GM18868 (cell line): Measurements from ENCODE around the gene NOL6.
"Not testable (repeated sequence)": the region's sequence is repeated elsewhere in the genome, so short reads cannot be mapped to it uniquely, and the experiment has no call there.

Experiments
- ATAC-seq: cut with Tn5 transposase; IDR thresholded peaks from one replicate; pipeline ENCODE4 v1.9.1; 2021; ENCODE audit warnings: mild to moderate bottlenecking, moderate library complexity; ENCODE audit not compliant: unreplicated experiment

NOL6 gene, protein sequence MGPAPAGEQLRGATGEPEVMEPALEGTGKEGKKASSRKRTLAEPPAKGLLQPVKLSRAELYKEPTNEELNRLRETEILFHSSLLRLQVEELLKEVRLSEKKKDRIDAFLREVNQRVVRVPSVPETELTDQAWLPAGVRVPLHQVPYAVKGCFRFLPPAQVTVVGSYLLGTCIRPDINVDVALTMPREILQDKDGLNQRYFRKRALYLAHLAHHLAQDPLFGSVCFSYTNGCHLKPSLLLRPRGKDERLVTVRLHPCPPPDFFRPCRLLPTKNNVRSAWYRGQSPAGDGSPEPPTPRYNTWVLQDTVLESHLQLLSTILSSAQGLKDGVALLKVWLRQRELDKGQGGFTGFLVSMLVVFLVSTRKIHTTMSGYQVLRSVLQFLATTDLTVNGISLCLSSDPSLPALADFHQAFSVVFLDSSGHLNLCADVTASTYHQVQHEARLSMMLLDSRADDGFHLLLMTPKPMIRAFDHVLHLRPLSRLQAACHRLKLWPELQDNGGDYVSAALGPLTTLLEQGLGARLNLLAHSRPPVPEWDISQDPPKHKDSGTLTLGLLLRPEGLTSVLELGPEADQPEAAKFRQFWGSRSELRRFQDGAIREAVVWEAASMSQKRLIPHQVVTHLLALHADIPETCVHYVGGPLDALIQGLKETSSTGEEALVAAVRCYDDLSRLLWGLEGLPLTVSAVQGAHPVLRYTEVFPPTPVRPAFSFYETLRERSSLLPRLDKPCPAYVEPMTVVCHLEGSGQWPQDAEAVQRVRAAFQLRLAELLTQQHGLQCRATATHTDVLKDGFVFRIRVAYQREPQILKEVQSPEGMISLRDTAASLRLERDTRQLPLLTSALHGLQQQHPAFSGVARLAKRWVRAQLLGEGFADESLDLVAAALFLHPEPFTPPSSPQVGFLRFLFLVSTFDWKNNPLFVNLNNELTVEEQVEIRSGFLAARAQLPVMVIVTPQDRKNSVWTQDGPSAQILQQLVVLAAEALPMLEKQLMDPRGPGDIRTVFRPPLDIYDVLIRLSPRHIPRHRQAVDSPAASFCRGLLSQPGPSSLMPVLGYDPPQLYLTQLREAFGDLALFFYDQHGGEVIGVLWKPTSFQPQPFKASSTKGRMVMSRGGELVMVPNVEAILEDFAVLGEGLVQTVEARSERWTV

DNA sequence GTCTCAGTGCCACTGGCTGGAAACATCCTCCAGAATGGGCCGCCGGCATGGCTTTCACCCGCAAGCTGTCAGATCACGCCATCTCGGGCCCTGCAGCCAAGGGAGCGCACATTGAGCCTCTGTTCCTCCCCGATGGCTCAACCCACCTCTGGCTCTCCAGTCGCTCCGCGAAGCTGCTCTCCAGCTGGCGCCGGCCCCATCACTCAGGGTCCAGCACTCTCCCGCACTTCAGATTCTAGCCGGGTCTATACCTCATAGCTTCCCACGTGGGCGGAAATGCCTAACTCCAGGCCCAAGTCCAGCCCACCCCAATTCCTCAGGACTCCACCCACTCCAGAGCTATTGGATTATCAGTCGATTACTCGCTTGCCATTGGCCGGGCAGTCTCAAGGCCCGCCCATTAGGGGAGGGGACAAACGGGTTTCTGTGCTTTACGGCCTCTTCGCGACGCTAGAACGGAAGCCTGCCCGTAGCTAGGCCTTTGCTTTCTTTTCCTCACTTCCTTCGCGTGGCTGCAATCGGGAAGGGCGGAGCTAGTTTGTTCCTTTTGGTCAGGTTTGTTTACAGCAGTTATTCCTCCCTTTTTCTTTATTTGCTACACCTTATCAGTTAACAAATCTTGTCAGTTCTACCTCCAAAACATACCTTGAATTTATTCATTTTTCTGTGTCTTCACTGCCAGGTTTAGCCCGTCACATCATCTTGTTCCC lies at the start of gene NOL6:
Gene NOL6, minus strand, starts transcription at position 282 of the 710 bp plus-strand sequence. Its CDS starts 82 bp downstream, at position 200.
- ATAC-seq, result peak; percentile 99

DNA sequence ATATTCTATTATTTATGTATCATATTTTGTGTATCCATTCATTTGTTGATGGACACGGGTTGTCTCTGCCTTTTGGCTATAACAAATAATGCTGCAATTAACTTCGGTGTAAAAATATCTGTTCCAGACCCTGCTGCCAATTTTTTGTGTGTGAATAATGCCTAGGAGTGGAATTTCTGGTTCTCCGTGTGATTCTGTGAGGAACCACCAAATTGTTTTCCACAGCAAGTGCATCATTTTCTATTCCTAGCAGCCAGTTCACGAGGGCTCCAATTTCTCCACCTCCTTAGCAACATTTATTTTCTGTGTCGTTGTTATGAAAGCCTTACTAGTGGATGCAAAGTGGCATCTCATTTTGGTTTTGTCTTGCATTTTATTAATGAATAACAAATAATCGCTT lies 48.1 kb upstream of the NOL6 start:
- ATAC-seq, result not testable (repeated sequence)

DNA sequence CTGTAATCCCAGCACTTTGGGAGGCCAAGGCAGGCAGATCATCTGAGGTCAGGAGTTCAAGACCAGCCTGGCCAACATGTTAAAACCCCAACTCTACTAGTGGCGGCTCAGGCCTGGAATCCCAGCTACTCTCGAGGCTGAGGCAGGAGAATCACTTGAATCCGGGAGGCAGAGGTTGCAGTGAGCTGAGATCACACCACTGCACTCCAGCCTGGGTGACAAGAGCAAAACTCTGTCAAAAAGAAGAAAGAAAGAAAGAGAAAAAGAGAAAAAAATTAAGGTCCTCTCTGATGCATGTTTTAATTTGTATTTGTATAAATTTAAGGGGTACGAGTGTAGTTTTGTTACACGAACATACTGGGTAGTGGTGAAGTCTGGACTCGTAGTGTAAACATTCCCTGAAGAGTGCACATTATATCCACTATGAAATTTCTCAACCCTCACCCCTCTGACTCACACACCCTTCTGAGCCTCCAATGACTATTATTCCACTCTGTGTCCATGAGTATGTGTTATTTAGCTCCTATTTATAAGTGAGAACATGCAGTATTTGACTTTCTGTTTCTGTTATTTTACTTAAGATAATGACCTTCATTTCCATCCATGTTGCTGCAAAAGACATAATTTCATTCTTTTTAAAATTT lies 44.3 kb upstream of the NOL6 start:
- not testable (repeated sequence) for ATAC-seq

DNA sequence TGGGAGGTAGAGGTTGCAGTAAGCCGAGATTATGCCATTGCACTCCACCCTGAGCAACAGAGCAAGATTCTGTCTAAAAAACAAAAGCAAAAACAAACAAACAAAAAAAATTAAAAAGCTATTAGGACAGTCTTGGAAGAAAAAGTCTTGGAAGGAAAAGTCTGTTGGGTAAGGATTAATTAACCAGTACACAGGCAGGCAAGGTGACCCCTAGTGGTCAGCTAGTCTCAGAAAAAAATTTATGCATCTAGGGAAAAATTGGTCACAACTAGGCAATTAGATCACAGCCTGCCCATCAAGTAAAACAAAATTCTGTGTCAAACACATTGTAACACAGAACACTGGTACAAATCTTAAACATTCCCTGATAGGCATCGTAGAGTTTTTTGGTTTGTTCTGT lies 43.6 kb upstream of the NOL6 start:
- no peak for ATAC-seq

DNA sequence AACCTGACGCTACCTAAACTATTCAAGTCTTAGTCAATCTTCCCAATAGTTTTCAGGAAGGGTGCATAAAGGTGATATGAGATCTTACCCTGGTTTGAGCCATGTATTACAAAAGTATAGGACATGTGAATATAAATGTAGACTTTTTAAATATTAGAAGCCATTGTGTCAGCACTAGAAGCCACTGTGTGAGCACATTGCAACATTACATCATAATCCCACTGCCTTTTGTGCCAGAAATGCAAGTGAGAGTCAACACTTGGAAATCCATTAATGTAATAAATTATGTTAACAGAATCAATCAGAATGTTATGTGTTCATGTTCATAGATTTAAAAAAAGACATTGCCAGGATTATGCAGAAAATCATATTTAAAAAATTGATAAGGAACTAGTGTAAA lies 42.7 kb upstream of the NOL6 start:
- not testable (repeated sequence) for ATAC-seq

DNA sequence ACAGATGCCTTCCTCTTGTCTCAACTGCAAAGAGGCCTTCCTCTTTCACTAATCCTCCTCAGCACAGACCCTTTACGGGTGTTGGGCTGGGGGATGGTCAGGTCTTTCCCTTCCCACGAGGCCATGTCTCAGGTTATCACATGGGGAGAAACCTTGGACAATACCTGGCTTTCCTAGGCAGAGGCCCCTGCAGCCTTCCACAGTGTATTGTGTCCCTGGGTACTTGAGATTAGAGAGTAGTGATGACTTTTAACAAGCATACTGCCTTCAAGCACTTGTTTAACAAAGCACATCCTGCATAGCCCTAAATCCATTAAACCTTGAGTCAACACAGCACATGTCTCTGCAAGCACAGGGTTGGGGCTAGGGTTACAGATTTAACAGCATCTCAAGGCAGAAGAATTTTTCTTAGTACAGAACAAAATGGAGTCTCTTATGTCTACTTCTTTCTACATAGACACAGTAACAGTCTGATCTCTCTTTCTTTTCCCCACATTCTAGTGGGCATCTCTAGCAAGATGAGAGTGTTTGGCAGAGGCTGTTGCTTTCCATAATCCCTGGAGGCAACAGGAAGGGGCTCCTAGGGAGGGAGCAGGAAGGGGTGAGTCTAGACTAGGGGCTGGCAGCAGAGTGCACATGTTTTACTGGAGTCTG lies 41.7 kb upstream of the NOL6 start:
- not testable (repeated sequence) for ATAC-seq

DNA sequence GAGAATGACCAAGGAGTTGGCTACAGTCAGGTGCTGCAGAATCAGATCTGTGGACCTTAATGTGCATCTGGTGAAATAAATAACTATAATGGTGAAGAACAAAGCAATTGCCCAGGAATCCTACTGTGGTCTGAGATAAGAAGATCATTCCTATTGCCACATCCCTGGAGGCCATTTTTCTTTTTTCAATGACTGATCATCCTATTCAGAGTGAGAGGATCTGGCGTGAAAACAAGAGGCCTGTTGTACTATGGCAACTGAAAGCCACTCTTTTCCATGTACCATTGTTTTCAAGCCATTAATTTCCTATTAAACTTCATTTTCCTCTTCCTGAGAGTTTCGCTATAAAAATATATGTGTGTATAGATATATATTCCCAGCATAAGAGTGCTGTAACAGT lies 38.8 kb upstream of the NOL6 start:
- ATAC-seq, result not testable (repeated sequence)

DNA sequence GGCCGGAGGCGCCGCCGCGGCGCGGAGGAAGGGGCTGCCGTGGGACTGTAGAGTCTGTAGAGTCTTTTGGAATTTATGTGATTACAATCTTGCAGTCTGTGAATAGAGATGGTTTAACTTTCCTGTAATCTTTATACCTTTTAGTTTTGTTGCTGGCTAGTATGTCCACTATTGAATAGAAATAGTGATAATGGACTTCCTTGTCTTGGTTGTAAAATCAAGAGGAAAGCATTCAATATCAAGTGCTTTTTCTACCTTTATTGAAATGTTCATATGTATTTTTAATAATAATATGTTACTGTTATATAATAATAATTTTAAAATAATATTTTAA lies 37.4 kb upstream of the NOL6 start:
- not testable (repeated sequence) for ATAC-seq

DNA sequence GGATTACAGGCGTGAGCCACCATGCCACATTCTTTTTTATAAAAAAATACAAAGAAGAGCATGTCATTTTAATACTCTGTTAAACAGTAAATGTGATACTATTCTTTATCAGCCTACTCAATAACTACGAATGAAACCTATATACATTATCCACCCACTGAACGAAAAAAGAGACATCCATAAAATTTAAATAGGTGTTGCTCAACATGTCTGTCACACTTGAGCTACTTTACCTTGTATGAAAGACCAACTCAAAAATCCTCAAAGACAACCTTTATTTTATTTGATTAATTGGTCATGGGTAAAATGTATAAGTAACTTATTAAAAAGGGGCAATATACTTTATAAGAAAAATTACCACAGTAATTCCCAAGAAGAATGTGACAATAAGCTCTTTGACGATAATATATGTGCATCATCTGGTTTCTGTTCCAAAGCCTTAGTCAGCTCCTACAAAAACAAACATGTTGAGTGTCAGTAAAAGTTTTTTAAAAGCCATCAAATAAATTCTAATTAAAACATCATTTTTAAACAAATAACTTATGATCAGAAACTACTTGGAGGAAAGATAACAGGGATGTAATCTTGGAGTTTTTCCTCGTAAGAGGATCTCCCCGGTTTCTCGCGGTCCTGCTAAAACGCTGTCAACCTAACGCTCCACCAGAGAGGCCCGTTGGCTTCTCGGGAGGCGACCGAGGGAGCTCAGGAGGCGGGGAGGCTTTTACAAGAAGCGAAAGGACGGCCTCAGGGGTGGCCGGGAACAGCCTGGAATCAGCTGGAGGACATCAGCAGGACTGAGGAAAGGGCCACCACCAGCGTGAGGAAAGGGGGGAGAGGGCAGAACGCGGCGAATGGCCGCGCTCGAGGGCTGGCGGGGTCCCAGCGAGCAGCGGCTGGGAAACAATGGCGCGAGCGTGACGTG lies 36.8 kb upstream of the NOL6 start:
- peak; percentile 66 for ATAC-seq

DNA sequence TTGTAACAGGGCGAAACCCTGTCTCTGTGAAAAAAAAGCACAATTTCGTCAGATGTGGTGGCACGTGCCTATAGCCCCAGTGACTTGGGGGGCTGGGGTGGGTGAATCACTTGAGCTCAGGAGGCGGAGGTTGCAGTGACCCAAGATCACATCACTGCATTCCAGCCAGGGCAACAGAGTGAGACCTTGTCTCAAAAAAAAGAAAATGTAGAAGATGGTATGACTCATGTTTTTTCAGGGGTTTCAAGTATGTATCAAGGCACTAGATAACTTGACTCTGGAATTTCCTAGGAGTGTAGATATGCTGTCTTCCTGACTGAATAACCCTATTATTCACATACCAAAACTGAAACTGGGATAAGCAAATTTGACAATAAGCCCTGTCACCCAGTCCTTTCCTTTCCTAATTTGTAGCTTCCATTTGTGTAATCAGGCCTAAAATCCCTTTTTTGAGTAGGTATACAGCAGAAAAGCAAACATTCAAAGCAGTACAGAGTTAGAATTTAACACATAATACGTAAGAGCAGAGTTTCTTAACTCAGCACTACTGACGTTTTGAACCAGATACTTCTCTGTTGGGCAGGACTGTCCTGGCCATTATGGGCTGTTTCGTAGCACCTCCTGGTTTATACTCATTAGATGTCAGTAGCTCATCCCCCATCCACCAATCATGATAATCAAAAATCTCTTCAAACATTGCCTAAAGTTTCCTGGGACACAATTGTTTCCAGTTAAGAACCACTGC lies 33.1 kb upstream of the NOL6 start:
- ATAC-seq, result no peak

DNA sequence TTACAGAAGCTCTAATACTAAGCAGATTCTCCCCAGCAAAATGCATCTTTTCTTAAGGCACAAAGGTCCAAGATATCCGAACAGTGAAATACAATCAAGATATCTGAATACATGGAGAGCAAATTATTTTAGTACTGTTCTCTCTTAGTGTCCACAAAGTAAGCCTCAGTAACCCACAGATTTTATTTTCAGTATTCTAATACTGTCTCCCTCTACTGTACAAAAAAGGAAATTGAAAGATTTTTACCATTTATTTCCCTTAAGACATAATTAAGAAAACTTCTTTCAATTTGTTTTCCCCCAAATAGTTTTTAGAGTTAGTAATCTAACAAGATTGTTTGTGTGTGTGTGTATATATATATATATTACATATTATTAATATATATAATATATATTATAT lies 24.7 kb upstream of the NOL6 start:
- no peak for ATAC-seq

DNA sequence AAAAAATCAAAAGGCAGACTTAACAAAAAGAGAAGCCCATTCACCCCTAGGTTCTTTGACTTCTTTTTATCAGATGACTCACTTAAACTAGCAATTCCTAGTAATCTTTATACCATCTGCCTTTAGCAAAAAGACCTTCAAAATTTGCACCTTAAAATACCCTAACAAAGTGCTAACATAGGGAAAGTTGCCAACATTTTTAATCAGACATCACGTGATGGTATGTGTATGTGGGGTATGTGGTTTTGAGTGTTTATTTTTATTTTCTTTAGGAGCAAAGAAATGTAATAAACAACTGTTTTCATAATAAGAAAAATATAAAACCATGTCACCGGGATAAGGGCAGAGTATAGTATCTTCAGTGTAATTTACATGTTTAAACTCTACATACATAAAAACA lies 20.1 kb upstream of the NOL6 start:
- ATAC-seq, result not testable (repeated sequence)

DNA sequence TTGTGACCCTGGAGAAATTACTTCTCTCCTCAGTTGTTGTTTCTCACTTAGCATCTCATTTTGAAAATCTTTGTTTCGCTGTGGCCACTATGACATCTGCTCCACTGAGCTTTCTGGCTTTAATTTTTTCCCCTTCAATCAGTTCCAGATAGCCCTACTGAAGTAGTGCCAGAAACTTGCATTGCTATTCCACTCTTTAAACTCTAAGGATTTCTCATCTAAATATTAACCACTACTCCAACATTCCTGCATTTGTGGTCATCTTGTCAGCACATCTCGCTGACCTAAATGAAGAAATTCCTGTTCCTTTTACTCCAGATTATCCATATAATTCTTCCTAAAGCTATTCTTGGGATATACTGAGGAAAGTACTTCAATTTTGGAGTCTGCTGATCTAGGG lies 15.3 kb upstream of the NOL6 start:
- ATAC-seq, result no peak

DNA sequence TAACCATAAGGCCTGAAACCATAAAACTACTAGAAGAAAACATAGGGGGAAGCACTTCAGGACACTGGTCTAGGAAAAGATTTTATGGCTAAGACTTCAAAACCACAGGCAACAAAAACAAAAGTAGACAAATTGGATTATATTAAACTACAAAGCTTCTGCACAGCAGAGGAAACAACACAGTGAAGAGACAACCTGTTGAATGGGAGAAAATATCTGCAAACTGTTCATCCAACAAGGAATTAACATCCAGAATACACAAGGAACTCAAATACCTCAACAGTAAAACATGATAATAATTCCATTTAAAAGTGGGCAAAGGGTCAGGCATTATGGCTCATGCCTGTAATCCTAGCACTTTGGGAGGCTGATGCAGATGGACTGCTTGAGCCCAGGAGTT lies 11.6 kb upstream of the NOL6 start:
- not testable (repeated sequence) for ATAC-seq

DNA sequence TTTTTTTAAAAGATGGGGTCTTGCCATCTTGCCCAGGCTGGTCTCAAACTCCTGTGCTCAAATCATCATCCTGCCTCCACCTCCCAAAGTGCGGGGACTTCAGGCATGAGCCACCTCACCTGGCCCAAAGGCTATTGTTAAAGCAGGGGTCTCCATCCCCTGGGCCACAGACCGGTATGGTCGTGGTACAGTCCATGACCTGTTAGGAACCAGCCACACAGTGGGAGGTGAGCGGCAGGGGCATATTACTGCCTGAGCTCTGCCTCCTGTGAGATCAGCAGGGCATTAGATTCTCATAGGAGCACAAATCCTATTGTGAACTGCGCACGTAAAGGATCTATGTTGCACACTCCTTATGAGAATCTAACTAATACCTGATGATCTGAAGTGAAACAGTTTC lies 7.3 kb upstream of the NOL6 start:
- ATAC-seq, result no peak

DNA sequence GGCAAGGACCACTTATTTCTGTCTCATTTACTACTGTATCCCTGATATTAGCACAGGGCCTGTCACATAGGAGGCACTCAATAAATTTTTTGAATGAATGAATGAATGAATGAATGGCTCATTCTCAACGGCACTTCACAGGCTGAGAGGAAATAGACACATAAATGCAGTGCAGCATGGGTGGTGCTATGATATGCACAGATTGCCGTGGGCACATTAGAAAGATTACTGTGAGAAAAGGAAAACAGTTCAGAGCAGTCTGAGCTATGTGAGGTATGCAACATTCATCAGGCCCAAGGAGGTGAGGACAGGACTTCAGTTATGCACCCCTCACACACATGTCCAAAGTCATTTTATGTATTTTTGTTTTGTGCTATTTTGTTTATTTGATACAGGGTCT lies 6.4 kb upstream of the NOL6 start:
- ATAC-seq, result no peak

DNA sequence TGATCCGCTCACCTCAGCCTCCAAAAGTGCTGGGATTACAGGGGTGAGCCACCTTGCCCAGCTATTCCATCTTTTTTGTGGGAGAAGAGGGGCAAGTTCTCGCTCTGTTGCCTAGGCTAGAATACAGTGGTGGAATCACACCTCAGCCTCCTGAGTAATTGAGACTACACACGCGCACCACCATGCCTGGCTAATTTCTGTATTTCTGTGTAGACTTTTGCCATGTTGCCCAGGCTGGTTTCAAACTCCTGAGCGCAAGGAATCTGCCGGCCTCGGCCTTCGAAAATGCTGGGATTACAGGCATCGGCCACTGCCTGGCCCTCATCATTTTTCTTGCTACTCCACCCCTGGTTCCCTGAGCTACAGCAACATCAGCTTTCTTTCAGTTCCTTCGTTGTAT lies 2.8 kb upstream of the NOL6 start:
- ATAC-seq, result no peak

DNA sequence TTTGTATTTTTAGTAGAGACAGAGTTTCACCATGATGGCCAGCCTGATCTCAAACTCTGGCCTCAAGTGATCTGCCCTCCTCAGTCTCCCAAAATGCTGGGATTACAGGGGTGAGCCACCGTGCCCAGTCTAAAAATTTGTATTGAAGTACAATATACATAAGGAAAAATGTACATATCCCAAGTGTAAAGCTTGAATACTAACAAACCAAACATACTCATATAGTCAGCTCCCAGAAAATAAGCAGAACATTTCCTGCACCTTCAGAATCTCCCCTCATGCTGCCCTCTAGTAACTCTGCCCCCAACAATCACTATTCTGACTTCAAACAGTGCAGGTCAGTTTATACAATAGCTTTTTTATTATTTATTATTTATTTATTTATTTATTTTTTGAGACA lies 1.6 kb upstream of the NOL6 start:
- ATAC-seq, result no peak
